Loucy (cell line): ENCODE data around the gene NDFIP1.
"Not testable (repeated sequence)": the region's sequence is repeated elsewhere in the genome, so short reads cannot be mapped to it uniquely, and the experiment has no call there.

ENCODE experiments used
- H2AFZ ChIP-seq: fragments of 200-600 bp; sonication (generic); 2 replicates; pipeline ENCODE4 v1.6.0; 2016; ENCODE audit warnings: antibody characterized with exemption, mild to moderate bottlenecking, low read length, moderate library complexity
- H3F3A ChIP-seq: fragments of 200-600 bp; 2 replicates; pipeline ENCODE4 v1.6.0; 2016; ENCODE audit warnings: antibody characterized with exemption, low read depth, mild to moderate bottlenecking
- H3K27me3 ChIP-seq: fragments of 200-600 bp; sonication (generic); 2 replicates; pipeline ENCODE4 v1.6.1; 2014; ENCODE audit warnings: low read length, mild to moderate bottlenecking; ENCODE audit not compliant: insufficient read depth, poor library complexity, severe bottlenecking
- H3K36me3 ChIP-seq: fragments of 200-600 bp; sonication (generic); 2 replicates; pipeline ENCODE4 v1.6.1; 2016; ENCODE audit warnings: low read length; ENCODE audit not compliant: insufficient read depth
- H3K4me1 ChIP-seq: fragments of 200-600 bp; sonication (generic); 2 replicates; pipeline ENCODE4 v1.5.1; 2014; ENCODE audit warnings: low read length, mild to moderate bottlenecking; ENCODE audit not compliant: insufficient read depth, poor library complexity, severe bottlenecking
- H3K4me2 ChIP-seq: fragments of 200-600 bp; sonication (generic); 2 replicates; pipeline ENCODE4 v1.6.0; 2014; ENCODE audit warnings: antibody characterized with exemption, low read length, low read depth, mild to moderate bottlenecking; ENCODE audit not compliant: poor library complexity, severe bottlenecking
- H3K4me3 ChIP-seq: fragments of 200-600 bp; sonication (generic); 2 replicates; pipeline ENCODE4 v1.5.1; 2014; ENCODE audit warnings: low read length, mild to moderate bottlenecking, mixed read lengths; ENCODE audit not compliant: poor library complexity, severe bottlenecking
- H3K79me2 ChIP-seq: fragments of 200-600 bp; sonication (generic); 2 replicates; pipeline ENCODE4 v1.6.1; 2014; ENCODE audit warnings: low read length; ENCODE audit not compliant: insufficient read depth
- H3K9ac ChIP-seq: fragments of 200-600 bp; sonication (generic); 2 replicates; pipeline ENCODE4 v1.6.0; 2014; ENCODE audit warnings: mild to moderate bottlenecking, low read depth, low read length, moderate library complexity; ENCODE audit not compliant: poor library complexity, severe bottlenecking
- H3K9me2 ChIP-seq: fragments of 200-600 bp; sonication (generic); replicated peaks from 2 replicates; pipeline ENCODE4 v1.6.1; 2016; ENCODE audit warnings: low read depth, low read length, mixed read lengths
- H3K9me3 ChIP-seq: fragments of 200-600 bp; sonication (generic); 2 replicates; pipeline ENCODE4 v1.6.1; 2014; ENCODE audit warnings: mild to moderate bottlenecking, antibody characterized with exemption, low read length, low read depth; ENCODE audit not compliant: insufficient read depth
- H4K20me1 ChIP-seq: fragments of 200-600 bp; sonication (generic); 2 replicates; pipeline ENCODE4 v1.6.0; 2014; ENCODE audit warnings: antibody characterized with exemption, low read length, mild to moderate bottlenecking; ENCODE audit not compliant: insufficient read depth, poor library complexity, severe bottlenecking
- CTCF ChIP-seq: fragments of 200-600 bp; sonication (generic); conservative IDR thresholded peaks from 2 replicates; pipeline ENCODE4 v1.5.1; 2014; ENCODE audit warnings: mild to moderate bottlenecking, antibody characterized with exemption, low read length
- EZH2phosphoT487 ChIP-seq: fragments of 200-600 bp; IDR thresholded peaks from 2 replicates; pipeline ENCODE4 v1.6.1; 2018; ENCODE audit warnings: antibody characterized with exemption, mild to moderate bottlenecking, moderate library complexity, borderline replicate concordance

The NDFIP1 gene

GRCh38 chr5:142086229-142086628, 22.4 kb upstream of the NDFIP1 start:
- no peaks in the 10 kb centered on the region for H3K36me3 ChIP-seq
- H3F3A ChIP-seq: no peaks in the 10 kb centered on the region
- no peak overlapping the region for H2AFZ ChIP-seq
- H3K9me3 ChIP-seq: no peaks in the 10 kb centered on the region
- H4K20me1 ChIP-seq: no peaks in the 10 kb centered on the region
- no peak overlapping the region for H3K9ac ChIP-seq
- H3K4me3 ChIP-seq: no peak overlapping the region
- no peaks in the 10 kb centered on the region for H3K27me3 ChIP-seq
- no peaks in the 10 kb centered on the region for H3K9me2 ChIP-seq
- TF ChIP-seq CTCF (no peak), EZH2phosphoT487 (no peak)
- no peaks in the 10 kb centered on the region for H3K79me2 ChIP-seq
- H3K4me2 ChIP-seq: no peak overlapping the region
- H3K4me1 ChIP-seq: no peaks in the 10 kb centered on the region

- Histone ChIP-seq H3K79me2 (no peaks in the 10 kb centered on the region), H3K27me3 (no peaks in the 10 kb centered on the region), H3F3A (no peaks in the 10 kb centered on the region), H4K20me1 (no peaks in the 10 kb centered on the region), H3K4me2 (no peak overlapping the region), H3K9ac (no peak overlapping the region), H2AFZ (no peak overlapping the region), H3K36me3 (no peaks in the 10 kb centered on the region), H3K9me2 (no peaks in the 10 kb centered on the region), H3K4me3 (no peak overlapping the region), H3K9me3 (no peaks in the 10 kb centered on the region), H3K4me1 (no peaks in the 10 kb centered on the region)
- TF ChIP-seq CTCF (no peak), EZH2phosphoT487 (no peak)
Observed at GRCh38 chr5:142086679-142087078, 21.9 kb upstream of the NDFIP1 start.

- TF ChIP-seq EZH2phosphoT487: no peak
- no peak for TF ChIP-seq CTCF
- Histone ChIP-seq H2AFZ (no peak overlapping the region), H3K79me2 (no peaks in the 10 kb centered on the region)
Observed at GRCh38 chr5:142087920-142088679, 20.5 kb upstream of the NDFIP1 start.

GRCh38 chr5:142088855-142089479, 19.6 kb upstream of the NDFIP1 start:
- H4K20me1 ChIP-seq, H3K9ac ChIP-seq, H3K79me2 ChIP-seq, H2AFZ ChIP-seq, H3K4me1 ChIP-seq, H3K27me3 ChIP-seq, H3K36me3 ChIP-seq, H3K9me2 ChIP-seq, H3K9me3 ChIP-seq, H3K4me3 ChIP-seq, H3F3A ChIP-seq, H3K4me2 ChIP-seq: not testable (repeated sequence)

More at GRCh38 chr5:142087920-142088679, 20.5 kb upstream of the NDFIP1 start:
- Histone ChIP-seq H3K4me1 (no peaks in the 10 kb centered on the region), H3F3A (no peaks in the 10 kb centered on the region), H3K4me2 (no peak overlapping the region), H4K20me1 (no peaks in the 10 kb centered on the region), H3K27me3 (no peaks in the 10 kb centered on the region), H3K9me2 (no peaks in the 10 kb centered on the region), H3K9me3 (no peaks in the 10 kb centered on the region), H3K4me3 (no peak overlapping the region), H3K36me3 (no peaks in the 10 kb centered on the region), H3K9ac (no peak overlapping the region)
